Astrocyte (in vitro differentiated cells and primary cell): ENCODE results near the gene PXK. TPM values are rescaled to one million over a fixed set of nuclear protein-coding genes. Genes with fewer than 3 reads are reported as not detected.

ENCODE experiments used
- DNase-seq: peaks from one replicate; pipeline ENCODE4 v3.0.0-alpha.2; 2010; ENCODE audit warnings: low read depth
- FAIRE-seq: peaks from 2 replicates; lab custom pipeline; 2011; peaks lifted over from hg19 to GRCh38; lab: Jason Lieb, UNC
- H2AFZ ChIP-seq: 2 replicates; pipeline ENCODE4 v1.6.0; 2012; ENCODE audit warnings: low read depth, low read length, inconsistent platforms
- H3K27ac ChIP-seq: 2 replicates; pipeline ENCODE4 v1.5.1; 2011; ENCODE audit warnings: low read depth, low read length, inconsistent platforms
- H3K27me3 ChIP-seq: 2 replicates; pipeline ENCODE4 v1.6.0; 2011; ENCODE audit warnings: low read length, inconsistent platforms; ENCODE audit not compliant: insufficient read depth
- H3K36me3 ChIP-seq: 2 replicates; pipeline ENCODE4 v1.5.1; 2011; ENCODE audit warnings: low read length, inconsistent platforms; ENCODE audit not compliant: insufficient read depth
- H3K4me1 ChIP-seq: 2 replicates; pipeline ENCODE4 v1.5.1; 2011; ENCODE audit warnings: low read length, inconsistent platforms; ENCODE audit not compliant: insufficient read depth
- H3K4me2 ChIP-seq: 2 replicates; pipeline ENCODE4 v1.6.0; 2012; ENCODE audit warnings: low read length, inconsistent platforms
- H3K4me3 ChIP-seq: 2 replicates; pipeline ENCODE4 v1.5.1; 2011; ENCODE audit warnings: low read depth, mild to moderate bottlenecking, low read length, inconsistent platforms; ENCODE audit not compliant: insufficient read depth
- H3K79me2 ChIP-seq: 2 replicates; pipeline ENCODE4 v1.6.0; 2012; ENCODE audit warnings: mild to moderate bottlenecking, low read length, inconsistent platforms; ENCODE audit not compliant: insufficient read depth
- H3K9ac ChIP-seq: 2 replicates; pipeline ENCODE4 v1.6.0; 2012; ENCODE audit warnings: mild to moderate bottlenecking, low read length, inconsistent platforms
- H3K9me3 ChIP-seq: 2 replicates; pipeline ENCODE4 v1.5.1; 2012; ENCODE audit warnings: low read depth, mild to moderate bottlenecking, low read length, inconsistent platforms; ENCODE audit not compliant: insufficient read depth
- H4K20me1 ChIP-seq: 2 replicates; pipeline ENCODE4 v1.6.0; 2012; ENCODE audit warnings: low read length, inconsistent platforms; ENCODE audit not compliant: insufficient read depth
- H3K27ac Mint-ChIP-seq: one replicate; pipeline ENCODE4 v1.8.0; 2021; ENCODE audit warnings: mild to moderate bottlenecking, mixed read lengths; ENCODE audit not compliant: unreplicated experiment
- H3K27me3 Mint-ChIP-seq: one replicate; pipeline ENCODE4 v1.8.0; 2021; ENCODE audit warnings: low read depth, mixed read lengths; ENCODE audit not compliant: unreplicated experiment
- H3K36me3 Mint-ChIP-seq: one replicate; pipeline ENCODE4 v1.8.0; 2021; ENCODE audit warnings: low read depth, mixed read lengths; ENCODE audit not compliant: unreplicated experiment
- H3K4me1 Mint-ChIP-seq: one replicate; pipeline ENCODE4 v1.8.0; 2021; ENCODE audit warnings: low read depth, mixed read lengths; ENCODE audit not compliant: unreplicated experiment
- H3K4me3 Mint-ChIP-seq: one replicate; pipeline ENCODE4 v1.8.0; 2021; ENCODE audit warnings: mild to moderate bottlenecking, moderate library complexity, mixed read lengths; ENCODE audit not compliant: unreplicated experiment
- H3K9me3 Mint-ChIP-seq: one replicate; pipeline ENCODE4 v1.8.0; 2021; ENCODE audit warnings: mild to moderate bottlenecking, mixed read lengths; ENCODE audit not compliant: unreplicated experiment
- EZH2 ChIP-seq: IDR thresholded peaks from 2 replicates; pipeline ENCODE4 v1.6.1; 2012; ENCODE audit warnings: mild to moderate bottlenecking, low read length, inconsistent platforms; ENCODE audit not compliant: insufficient read depth
- total RNA-seq: library from RNA; stranded (reverse); gene quantifications from 2 replicates; pipeline ENCODE4 v1.2.1, GENCODE V29; 2021
- TF ChIP-seq, protein P1 (sequence below): IDR thresholded peaks from 2 replicates; pipeline ENCODE4 v1.5.1; 2011; ENCODE audit warnings: low read depth, mild to moderate bottlenecking, inconsistent platforms, low read length, moderate library complexity; ENCODE audit not compliant: insufficient read depth

The PXK gene
- total RNA-seq, 1 donor from 2014 or later, result 10.5 TPM

GRCh38 chr3:58388550-58389091, 55.9 kb downstream of the PXK start:
- H3K27ac ChIP-seq, result peak overlapping the region; percentile 98
- H3K9me3 Mint-ChIP-seq, result peaks cover 2% of the 10 kb centered on the region
- H3K9ac ChIP-seq, result peak overlapping the region; percentile 24
- H3K4me3 Mint-ChIP-seq, result no peak overlapping the region
- H3K4me2 ChIP-seq, result no peak overlapping the region
- TF ChIP-seq EZH2, result no peak
- TF ChIP-seq, protein P1, sequence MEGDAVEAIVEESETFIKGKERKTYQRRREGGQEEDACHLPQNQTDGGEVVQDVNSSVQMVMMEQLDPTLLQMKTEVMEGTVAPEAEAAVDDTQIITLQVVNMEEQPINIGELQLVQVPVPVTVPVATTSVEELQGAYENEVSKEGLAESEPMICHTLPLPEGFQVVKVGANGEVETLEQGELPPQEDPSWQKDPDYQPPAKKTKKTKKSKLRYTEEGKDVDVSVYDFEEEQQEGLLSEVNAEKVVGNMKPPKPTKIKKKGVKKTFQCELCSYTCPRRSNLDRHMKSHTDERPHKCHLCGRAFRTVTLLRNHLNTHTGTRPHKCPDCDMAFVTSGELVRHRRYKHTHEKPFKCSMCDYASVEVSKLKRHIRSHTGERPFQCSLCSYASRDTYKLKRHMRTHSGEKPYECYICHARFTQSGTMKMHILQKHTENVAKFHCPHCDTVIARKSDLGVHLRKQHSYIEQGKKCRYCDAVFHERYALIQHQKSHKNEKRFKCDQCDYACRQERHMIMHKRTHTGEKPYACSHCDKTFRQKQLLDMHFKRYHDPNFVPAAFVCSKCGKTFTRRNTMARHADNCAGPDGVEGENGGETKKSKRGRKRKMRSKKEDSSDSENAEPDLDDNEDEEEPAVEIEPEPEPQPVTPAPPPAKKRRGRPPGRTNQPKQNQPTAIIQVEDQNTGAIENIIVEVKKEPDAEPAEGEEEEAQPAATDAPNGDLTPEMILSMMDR, result no peak
- peak overlapping the region; percentile 41 for H3K27ac Mint-ChIP-seq
- H2AFZ ChIP-seq, result no peak overlapping the region
- H3K79me2 ChIP-seq, result no peaks in the 10 kb centered on the region
- no peaks in the 10 kb centered on the region for H4K20me1 ChIP-seq
- H3K9me3 ChIP-seq, result no peaks in the 10 kb centered on the region
- H3K36me3 ChIP-seq, result no peaks in the 10 kb centered on the region
- H3K4me3 ChIP-seq, result no peak overlapping the region
- no peaks in the 10 kb centered on the region for H3K27me3 Mint-ChIP-seq
- H3K4me1 Mint-ChIP-seq, result peaks cover 52% of the 10 kb centered on the region
- H3K36me3 Mint-ChIP-seq, result no peaks in the 10 kb centered on the region
- DNase-seq (peak; percentile 79), FAIRE-seq (peak; percentile 55)
- no peaks in the 10 kb centered on the region for H3K27me3 ChIP-seq
- peaks cover 50% of the 10 kb centered on the region for H3K4me1 ChIP-seq

DNA sequence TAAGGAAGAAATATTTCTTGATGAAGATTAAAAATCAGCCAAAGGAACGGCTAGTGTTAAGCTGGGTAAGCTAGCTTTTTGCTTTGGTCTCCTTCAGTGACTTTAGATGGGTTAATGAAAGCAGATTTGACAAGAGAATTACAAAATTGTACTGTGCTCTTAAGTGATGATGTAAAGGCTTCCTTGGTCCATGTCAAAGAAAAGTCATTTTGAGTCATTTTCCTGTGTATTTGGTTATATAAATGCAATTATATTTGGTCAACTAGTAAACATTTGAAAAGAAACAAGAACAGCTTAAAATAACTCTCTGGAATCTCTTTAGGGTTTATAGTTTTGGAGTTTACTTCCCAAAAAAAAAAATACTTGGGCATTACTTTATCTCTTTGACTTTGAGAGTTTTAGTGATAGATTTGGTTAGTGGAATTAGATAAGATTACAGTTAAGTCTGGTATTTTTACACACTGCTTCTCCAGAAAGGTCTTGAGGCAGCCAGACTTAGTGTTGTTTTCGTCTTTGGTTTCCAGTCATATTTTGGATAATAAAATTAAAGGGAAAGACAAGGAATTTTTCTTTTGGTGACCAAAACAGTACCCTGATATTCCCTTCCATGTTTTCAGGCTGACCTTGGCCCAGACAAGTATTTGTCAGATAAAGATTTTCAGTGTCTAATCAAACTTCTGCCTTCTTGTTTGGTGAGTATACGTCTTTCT, 58.6 kb downstream of the PXK start:
- no peaks in the 10 kb centered on the region for H3K79me2 ChIP-seq
- H3K36me3 ChIP-seq, result peaks cover 12% of the 10 kb centered on the region
- no peaks in the 10 kb centered on the region for H3K36me3 Mint-ChIP-seq
- H3K4me1 ChIP-seq, result peaks cover 26% of the 10 kb centered on the region
- H3K27ac Mint-ChIP-seq, result no peak overlapping the region
- TF ChIP-seq, protein P1, result no peak
- no peak for TF ChIP-seq EZH2
- H3K4me3 ChIP-seq, result no peak overlapping the region
- peaks cover 31% of the 10 kb centered on the region for H3K4me1 Mint-ChIP-seq
- no peak overlapping the region for H3K4me2 ChIP-seq
- H2AFZ ChIP-seq, result no peak overlapping the region
- H3K9ac ChIP-seq, result no peak overlapping the region
- no peaks in the 10 kb centered on the region for H3K27me3 Mint-ChIP-seq
- H3K9me3 ChIP-seq, result no peaks in the 10 kb centered on the region
- H3K4me3 Mint-ChIP-seq, result no peak overlapping the region
- peak; percentile 54 for DNase-seq
- no peaks in the 10 kb centered on the region for H3K9me3 Mint-ChIP-seq
- H3K27ac ChIP-seq, result peak overlapping the region; percentile 32
- peak; percentile 13 for FAIRE-seq
- no peaks in the 10 kb centered on the region for H3K27me3 ChIP-seq
- H4K20me1 ChIP-seq, result no peaks in the 10 kb centered on the region

DNA sequence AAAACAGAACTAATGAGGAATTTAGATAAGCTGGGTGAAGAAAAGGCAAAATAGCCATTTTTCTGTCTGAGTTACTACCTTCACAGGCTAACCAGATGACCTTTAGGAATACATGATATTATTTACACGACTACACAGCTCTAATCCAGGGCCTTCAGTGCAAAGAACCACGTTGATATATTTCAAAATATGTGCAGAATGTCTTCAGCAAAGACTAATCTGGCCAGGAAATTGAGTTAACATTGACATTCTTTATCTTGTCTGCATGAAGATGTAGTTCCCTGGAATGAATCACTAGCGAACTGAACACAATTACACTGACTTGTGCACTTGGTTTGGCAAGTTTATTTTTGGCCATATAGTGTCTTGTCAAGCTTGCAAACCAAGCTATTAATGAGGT, 59.5 kb downstream of the PXK start:
- Histone ChIP-seq H3K36me3 (peaks cover 19% of the 10 kb centered on the region), H3K4me3 (no peak overlapping the region), H3K9me3 (no peaks in the 10 kb centered on the region), H3K4me2 (no peak overlapping the region), H3K27me3 (no peaks in the 10 kb centered on the region), H4K20me1 (no peaks in the 10 kb centered on the region), H3K79me2 (no peaks in the 10 kb centered on the region), H3K27ac (peak overlapping the region; percentile 32), H3K4me1 (peaks cover 18% of the 10 kb centered on the region), H2AFZ (no peak overlapping the region), H3K9ac (no peak overlapping the region)
- FAIRE-seq (no peak), DNase-seq (no peak)
- peaks cover 1% of the 10 kb centered on the region for H3K36me3 Mint-ChIP-seq
- H3K4me3 Mint-ChIP-seq, result no peak overlapping the region
- H3K27ac Mint-ChIP-seq, result no peak overlapping the region
- H3K4me1 Mint-ChIP-seq, result peaks cover 22% of the 10 kb centered on the region
- no peaks in the 10 kb centered on the region for H3K27me3 Mint-ChIP-seq
- TF ChIP-seq, protein P1, result no peak
- no peak for TF ChIP-seq EZH2
- no peaks in the 10 kb centered on the region for H3K9me3 Mint-ChIP-seq
